ENCODE results near the gene TTC32.

DNA sequence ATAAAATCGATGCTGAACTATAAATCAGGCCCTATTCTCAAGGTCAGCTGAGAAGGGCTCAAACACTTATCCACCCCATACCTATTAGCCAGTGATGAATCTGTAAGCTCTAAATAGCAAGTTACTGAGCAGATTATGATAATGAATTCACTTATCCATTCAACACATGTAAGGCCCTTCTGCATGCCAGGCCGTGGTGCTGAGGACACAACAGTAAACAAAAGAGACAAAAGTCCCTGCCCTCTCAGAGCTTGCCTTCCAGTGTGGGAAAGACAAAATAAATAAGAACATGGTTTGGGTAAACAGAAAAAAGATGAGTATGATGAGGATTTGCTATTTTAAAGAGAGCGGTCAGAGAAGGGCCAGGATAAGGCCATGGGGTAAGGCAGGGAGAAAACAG lies 11.7 kb downstream of the TTC32 start:
- TF ChIP-seq CTCF (IDR thresholded peaks at IDR 0.05) (no peak), POLR2A (IDR thresholded peaks at IDR 0.05) (no peak)

Measured in adrenal gland (tissue), 5 donors.